ENCODE data around the gene MLEC. TPM values are rescaled to one million over a fixed set of nuclear protein-coding genes. Genes with fewer than 3 reads are reported as not detected.

The MLEC gene
- total and polyA plus RNA-seq, 2 of the 13 experiments (the other 11 are each of a cell fraction or from before 2014, with no cell fraction given): 49.8 to 156 TPM

DNA sequence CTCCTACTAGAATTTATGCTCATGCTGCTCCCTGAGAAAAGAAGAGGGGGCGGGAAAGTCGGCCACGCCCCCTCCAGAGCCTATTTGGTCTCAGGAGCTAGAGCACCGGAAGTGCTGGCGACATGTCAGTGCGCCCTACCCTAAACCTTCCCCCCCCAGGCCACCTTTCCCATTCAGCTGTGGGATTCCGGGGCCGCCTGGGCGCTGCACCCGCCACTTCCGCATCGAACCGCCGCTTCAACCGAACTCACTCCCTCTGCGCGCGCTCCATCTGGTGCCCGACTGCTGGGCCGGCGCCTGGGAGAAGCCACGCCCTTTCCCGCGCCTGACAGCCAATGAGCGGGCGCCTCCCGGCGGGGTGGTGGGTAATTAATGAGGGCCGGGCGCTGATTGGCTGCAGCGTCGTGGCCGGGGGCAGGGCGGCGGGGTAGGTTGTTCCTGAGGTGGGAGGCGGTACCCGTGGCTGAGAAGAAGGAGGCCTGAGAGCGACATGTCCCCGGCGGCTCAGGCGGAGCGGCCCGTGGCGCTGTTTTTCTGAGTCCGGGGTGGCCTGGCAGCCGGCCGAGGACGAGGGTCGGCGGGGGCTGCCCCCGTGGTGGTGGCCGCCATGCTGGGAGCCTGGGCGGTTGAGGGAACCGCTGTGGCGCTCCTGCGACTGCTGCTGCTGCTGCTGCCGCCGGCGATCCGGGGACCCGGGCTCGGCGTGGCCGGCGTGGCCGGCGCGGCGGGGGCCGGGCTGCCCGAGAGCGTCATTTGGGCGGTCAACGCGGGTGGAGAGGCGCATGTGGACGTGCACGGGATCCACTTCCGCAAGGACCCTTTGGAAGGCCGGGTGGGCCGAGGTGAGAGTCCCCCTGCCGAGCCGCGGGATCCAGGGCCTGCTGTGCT lies at the start of gene MLEC (continued):
- TF ChIP-seq ARID3A (IDR thresholded peaks at IDR 0.05; ENCODE audit: low read depth, low read length): peak; percentile 20; the same call in 1 of the 2 replicates
- TF ChIP-seq ZNF543 (CRISPR knock-in tag; IDR thresholded peaks at IDR 0.05): 0 out of 2 replicates have a peak, but pooled peaks have one; percentile 71
- TF ChIP-seq, protein P1, sequence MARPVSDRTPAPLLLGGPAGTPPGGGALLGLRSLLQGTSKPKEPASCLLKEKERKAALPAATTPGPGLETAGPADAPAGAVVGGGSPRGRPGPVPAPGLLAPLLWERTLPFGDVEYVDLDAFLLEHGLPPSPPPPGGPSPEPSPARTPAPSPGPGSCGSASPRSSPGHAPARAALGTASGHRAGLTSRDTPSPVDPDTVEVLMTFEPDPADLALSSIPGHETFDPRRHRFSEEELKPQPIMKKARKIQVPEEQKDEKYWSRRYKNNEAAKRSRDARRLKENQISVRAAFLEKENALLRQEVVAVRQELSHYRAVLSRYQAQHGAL (CRISPR knock-in tag; IDR thresholded peaks at IDR 0.05; ENCODE audit: not compliant biosample characterization): peak; percentile 16
- TF ChIP-seq EEA1 (CRISPR knock-in tag; IDR thresholded peaks at IDR 0.05; ENCODE audit: borderline replicate concordance): no peak
- no peak for TF ChIP-seq ZNF678 (CRISPR knock-in tag; IDR thresholded peaks at IDR 0.05)
- no peak for TF ChIP-seq JUNB (CRISPR knock-in tag; IDR thresholded peaks at IDR 0.05; ENCODE audit: borderline replicate concordance)
- TF ChIP-seq HDAC2 (CRISPR knock-in tag; IDR thresholded peaks at IDR 0.05): peak; percentile 61
- no peak for TF ChIP-seq RFX1 (IDR thresholded peaks at IDR 0.05)
- TF ChIP-seq SUZ12 (IDR thresholded peaks at IDR 0.05; ENCODE audit: low read depth, low read length): no peak
- peak in 1 of 2 experiments; percentile 65; a peak in 2 of 4 replicates for TF ChIP-seq ATF4 (CRISPR knock-in tag; IDR thresholded peaks at IDR 0.05)
- TF ChIP-seq, protein P2, sequence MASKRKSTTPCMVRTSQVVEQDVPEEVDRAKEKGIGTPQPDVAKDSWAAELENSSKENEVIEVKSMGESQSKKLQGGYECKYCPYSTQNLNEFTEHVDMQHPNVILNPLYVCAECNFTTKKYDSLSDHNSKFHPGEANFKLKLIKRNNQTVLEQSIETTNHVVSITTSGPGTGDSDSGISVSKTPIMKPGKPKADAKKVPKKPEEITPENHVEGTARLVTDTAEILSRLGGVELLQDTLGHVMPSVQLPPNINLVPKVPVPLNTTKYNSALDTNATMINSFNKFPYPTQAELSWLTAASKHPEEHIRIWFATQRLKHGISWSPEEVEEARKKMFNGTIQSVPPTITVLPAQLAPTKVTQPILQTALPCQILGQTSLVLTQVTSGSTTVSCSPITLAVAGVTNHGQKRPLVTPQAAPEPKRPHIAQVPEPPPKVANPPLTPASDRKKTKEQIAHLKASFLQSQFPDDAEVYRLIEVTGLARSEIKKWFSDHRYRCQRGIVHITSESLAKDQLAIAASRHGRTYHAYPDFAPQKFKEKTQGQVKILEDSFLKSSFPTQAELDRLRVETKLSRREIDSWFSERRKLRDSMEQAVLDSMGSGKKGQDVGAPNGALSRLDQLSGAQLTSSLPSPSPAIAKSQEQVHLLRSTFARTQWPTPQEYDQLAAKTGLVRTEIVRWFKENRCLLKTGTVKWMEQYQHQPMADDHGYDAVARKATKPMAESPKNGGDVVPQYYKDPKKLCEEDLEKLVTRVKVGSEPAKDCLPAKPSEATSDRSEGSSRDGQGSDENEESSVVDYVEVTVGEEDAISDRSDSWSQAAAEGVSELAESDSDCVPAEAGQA (IDR thresholded peaks at IDR 0.05; ENCODE audit: low read depth): no peak
- TF ChIP-seq, protein P2 (CRISPR knock-in tag; IDR thresholded peaks at IDR 0.05; ENCODE audit: borderline replicate concordance): no peak
- peak; percentile 37; the same call in 1 of the 2 replicates for TF ChIP-seq ZNF235 (CRISPR knock-in tag; IDR thresholded peaks at IDR 0.05; ENCODE audit: borderline replicate concordance)
- TF ChIP-seq KDM5B (CRISPR knock-in tag; IDR thresholded peaks at IDR 0.05; ENCODE audit: borderline replicate concordance): 0 out of 2 replicates have a peak, but pooled peaks have one; percentile 3
- TF ChIP-seq, protein P3, sequence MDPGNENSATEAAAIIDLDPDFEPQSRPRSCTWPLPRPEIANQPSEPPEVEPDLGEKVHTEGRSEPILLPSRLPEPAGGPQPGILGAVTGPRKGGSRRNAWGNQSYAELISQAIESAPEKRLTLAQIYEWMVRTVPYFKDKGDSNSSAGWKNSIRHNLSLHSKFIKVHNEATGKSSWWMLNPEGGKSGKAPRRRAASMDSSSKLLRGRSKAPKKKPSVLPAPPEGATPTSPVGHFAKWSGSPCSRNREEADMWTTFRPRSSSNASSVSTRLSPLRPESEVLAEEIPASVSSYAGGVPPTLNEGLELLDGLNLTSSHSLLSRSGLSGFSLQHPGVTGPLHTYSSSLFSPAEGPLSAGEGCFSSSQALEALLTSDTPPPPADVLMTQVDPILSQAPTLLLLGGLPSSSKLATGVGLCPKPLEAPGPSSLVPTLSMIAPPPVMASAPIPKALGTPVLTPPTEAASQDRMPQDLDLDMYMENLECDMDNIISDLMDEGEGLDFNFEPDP (CRISPR knock-in tag; conservative IDR thresholded peaks at IDR 0.05): no peak
